Neuron (in vitro differentiated cells): Measurements from ENCODE around the gene CDKN2AIPNL.
"Not testable (repeated sequence)": the region's sequence is repeated elsewhere in the genome, so short reads cannot be mapped to it uniquely, and the experiment has no call there.

ENCODE experiments used
- H2AFZ ChIP-seq: one replicate; pipeline ENCODE4 v1.6.1; 2013; ENCODE audit warnings: low read depth, mild to moderate bottlenecking, inconsistent platforms, low read length, moderate library complexity
- H3K27me3 ChIP-seq: one replicate; pipeline ENCODE4 v1.6.1; 2013; ENCODE audit warnings: low read length; ENCODE audit not compliant: insufficient read depth
- H3K36me3 ChIP-seq: one replicate; pipeline ENCODE4 v1.6.1; 2013; ENCODE audit warnings: low read length; ENCODE audit not compliant: insufficient read depth
- H3K4me1 ChIP-seq: one replicate; pipeline ENCODE4 v1.6.1; 2013; ENCODE audit warnings: low read length; ENCODE audit not compliant: insufficient read depth
- H3K4me3 ChIP-seq: 2 replicates; pipeline ENCODE4 v1.5.1; 2013; ENCODE audit warnings: mild to moderate bottlenecking, low read length, moderate library complexity
- H3K9me3 ChIP-seq: one replicate; pipeline ENCODE4 v1.6.1; 2013; ENCODE audit warnings: low read length

CDKN2AIPNL gene

DNA sequence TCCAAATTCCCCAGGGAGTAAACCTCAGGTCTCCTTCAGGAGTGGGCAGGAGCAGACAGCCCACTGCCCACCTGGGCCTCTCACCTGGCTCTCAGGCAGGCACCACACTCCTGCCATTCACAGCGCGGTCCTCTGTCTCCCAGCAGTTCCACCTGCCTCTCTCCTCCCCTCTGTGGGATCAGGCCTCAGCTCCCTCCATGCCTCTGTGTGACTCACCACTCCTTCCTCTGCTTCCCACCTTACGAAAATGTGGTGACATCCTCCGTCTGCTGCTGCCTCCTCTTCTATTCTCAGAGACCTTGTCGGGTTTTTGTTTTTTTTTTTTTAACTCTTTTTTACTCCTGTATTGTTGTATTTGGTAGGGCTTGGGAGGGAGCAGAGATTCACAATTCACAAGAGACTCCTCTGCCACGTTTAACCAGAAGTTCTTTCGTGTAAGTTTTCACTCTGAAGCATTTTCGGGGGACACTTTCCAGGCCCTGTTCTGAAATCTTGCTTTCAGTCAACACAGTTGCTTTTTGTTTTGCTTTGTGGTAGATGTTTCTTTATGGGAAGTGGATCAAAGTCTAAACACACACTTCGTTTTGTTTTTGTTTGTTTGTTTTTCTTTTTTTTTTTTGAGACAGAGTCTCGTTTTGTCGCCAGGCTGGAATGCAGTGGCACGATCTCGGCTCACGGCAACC, 21.1 kb upstream of the CDKN2AIPNL start:
- Histone ChIP-seq H3K27me3 (peaks cover 23% of the 10 kb centered on the region), H3K4me1 (peaks cover 5% of the 10 kb centered on the region), H3K9me3 (no peaks in the 10 kb centered on the region), H2AFZ (no peak overlapping the region), H3K4me3 (no peak overlapping the region), H3K36me3 (no peaks in the 10 kb centered on the region)

DNA sequence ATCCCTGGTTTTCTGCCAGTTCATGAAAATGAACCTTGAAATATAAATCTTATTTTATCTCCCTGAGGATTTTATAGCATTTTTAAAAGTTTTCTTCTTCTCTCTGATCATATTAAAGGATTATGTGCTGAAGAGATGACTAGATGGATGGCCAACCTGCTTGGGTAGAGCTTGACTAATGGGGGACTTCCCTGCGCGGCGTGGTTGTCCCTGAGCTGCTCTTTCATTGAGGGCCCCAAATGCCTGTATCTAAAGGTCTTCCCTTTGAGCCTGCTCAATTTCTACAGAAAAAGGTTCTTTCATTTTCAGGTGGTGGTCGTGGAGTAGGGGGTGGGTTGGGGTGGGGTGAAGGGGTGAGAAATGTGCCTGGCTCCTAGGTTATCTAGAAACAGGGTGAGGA, 20.5 kb upstream of the CDKN2AIPNL start:
- Histone ChIP-seq H3K4me3 (no peak overlapping the region), H3K36me3 (no peaks in the 10 kb centered on the region), H3K27me3 (peaks cover 23% of the 10 kb centered on the region), H3K9me3 (no peaks in the 10 kb centered on the region), H2AFZ (no peak overlapping the region), H3K4me1 (peaks cover 5% of the 10 kb centered on the region)

DNA sequence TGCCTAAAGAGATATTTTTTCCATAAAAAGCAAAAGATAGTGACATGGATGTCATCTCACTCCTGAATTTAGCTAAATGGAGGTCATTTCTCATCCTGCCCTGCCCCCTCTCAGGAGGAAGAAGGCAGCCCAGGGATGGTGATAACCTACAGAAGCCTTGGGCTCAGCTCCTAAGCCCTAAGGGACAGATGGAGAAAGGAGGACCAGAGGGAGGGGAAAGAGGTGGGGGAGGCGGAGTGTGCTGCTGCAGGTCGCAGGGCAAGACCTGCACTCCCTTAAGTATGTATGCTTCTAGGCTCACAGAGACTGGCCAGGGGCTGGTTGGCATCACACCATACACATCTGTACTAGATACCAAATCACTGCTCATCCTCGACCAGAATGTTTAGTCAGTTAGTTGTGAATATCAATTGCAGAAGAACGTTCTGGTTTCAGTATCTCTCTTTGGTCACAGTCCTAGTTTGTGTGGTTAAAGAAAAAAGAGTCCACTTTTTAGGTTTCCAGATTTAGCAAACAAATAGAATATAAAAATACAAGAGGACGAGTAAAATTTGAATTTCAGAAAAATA, 18.4 kb upstream of the CDKN2AIPNL start:
- Histone ChIP-seq H2AFZ (no peak overlapping the region), H3K9me3 (no peaks in the 10 kb centered on the region)

DNA sequence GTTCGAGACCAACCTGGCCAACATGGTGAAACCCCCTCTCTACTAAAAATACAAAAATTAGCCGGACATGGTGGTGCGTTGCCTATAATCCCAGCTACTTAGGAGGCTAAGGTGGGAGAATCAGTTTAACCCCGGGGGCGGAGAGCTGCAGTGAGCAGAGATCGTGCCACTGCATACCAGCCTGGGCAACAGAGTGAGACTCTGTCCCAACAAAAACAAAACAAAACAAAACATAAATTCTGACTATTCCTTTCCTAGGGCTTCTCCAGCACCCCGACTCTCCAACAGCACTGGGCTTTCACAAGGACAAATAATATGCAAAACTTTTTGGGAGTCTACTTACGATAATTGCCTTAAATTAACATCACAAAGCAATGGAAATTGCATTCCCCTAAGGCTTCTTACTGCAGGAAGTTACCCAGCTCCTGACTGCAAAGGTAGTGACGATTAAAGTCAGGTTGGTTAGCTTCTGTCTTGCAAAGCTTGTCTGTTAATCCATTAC, 15.9 kb upstream of the CDKN2AIPNL start:
- H3K9me3 ChIP-seq: no peaks in the 10 kb centered on the region
- H3K36me3 ChIP-seq: no peaks in the 10 kb centered on the region
- H3K27me3 ChIP-seq: peaks cover 19% of the 10 kb centered on the region
- H3K4me3 ChIP-seq: no peak overlapping the region
- H3K4me1 ChIP-seq: no peaks in the 10 kb centered on the region
- no peak overlapping the region for H2AFZ ChIP-seq

More for the DNA sequence above, 18.4 kb upstream of the CDKN2AIPNL start:
- no peaks in the 10 kb centered on the region for H3K4me1 ChIP-seq
- H3K4me3 ChIP-seq: no peak overlapping the region
- H3K36me3 ChIP-seq: no peaks in the 10 kb centered on the region
- peaks cover 20% of the 10 kb centered on the region for H3K27me3 ChIP-seq

DNA sequence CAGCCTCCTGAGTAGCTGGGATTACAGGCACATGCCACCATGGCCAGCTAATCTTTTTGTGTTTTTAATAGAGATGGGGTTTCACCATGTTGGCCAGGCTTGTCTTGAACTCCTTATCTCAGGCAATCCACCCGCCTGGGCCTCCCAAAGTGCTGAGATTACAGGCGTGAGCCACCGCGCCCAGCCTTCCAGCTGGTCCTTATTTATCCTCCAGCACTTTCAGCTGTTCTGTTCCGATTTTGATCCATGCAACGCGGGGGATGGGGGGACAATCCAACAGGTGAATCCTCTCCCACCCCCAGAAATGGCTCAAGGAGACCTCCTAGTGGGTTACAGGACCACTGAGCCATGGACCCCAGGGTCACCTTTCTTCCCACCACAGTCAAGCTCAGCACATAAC, 14.7 kb upstream of the CDKN2AIPNL start:
- Histone ChIP-seq H3K27me3 (peaks cover 19% of the 10 kb centered on the region), H3K36me3 (no peaks in the 10 kb centered on the region), H3K4me3 (no peak overlapping the region), H3K4me1 (no peaks in the 10 kb centered on the region), H3K9me3 (no peaks in the 10 kb centered on the region), H2AFZ (no peak overlapping the region)

DNA sequence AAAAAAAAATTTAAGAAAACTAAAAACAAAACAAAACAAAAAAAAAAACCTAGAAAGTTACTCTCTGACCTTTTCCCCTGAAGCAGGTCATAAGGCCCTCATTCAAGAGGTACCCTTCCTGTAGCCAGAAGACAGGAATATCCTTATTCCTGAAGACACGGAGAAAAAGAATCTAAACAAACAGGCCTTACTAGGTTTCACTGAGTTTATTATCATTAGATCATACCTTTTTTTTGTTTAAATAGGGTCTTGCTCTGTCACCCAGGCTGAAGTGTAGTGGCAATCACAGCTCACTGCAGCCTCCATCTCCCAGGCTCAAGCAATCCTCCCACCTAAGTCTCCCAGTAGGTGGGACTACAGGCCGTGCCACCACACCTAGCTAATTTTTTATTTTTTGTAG, 11.7 kb upstream of the CDKN2AIPNL start:
- H3K36me3 ChIP-seq: no peaks in the 10 kb centered on the region
- H3K27me3 ChIP-seq: peaks cover 5% of the 10 kb centered on the region
- no peak overlapping the region for H3K4me3 ChIP-seq
- no peaks in the 10 kb centered on the region for H3K9me3 ChIP-seq
- H2AFZ ChIP-seq: no peak overlapping the region
- no peaks in the 10 kb centered on the region for H3K4me1 ChIP-seq

DNA sequence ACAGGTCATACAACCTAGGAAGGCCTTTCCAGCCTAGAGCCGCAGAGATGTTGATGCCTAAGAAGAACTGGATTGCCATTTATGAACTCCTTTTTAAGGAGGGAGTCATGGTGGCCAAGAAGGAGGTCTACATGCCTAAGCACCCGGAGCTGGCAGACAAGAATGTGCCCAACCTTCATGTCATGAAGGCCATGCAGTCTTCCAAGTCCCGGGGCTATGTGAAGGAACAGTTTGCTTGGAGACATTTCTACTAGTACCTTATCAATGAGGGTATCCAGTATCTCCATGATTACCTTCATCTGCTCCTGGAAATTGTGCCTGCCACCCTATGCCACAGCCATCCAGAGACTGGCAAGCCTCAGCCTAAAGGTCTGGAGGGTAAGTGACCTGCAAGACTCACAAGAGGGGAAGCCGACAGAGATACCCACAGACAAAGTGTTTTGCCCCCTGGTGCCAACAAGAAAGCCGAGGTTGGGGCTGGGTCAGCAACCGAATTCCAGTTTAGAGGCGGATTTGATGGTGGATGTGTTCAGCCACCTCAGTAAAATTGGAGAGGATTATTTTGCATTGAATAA, 11.2 kb upstream of the CDKN2AIPNL start:
- no peak overlapping the region for H3K4me3 ChIP-seq
- no peaks in the 10 kb centered on the region for H3K9me3 ChIP-seq
- H3K27me3 ChIP-seq: no peaks in the 10 kb centered on the region
- no peaks in the 10 kb centered on the region for H3K36me3 ChIP-seq
- no peak overlapping the region for H2AFZ ChIP-seq
- H3K4me1 ChIP-seq: no peaks in the 10 kb centered on the region

DNA sequence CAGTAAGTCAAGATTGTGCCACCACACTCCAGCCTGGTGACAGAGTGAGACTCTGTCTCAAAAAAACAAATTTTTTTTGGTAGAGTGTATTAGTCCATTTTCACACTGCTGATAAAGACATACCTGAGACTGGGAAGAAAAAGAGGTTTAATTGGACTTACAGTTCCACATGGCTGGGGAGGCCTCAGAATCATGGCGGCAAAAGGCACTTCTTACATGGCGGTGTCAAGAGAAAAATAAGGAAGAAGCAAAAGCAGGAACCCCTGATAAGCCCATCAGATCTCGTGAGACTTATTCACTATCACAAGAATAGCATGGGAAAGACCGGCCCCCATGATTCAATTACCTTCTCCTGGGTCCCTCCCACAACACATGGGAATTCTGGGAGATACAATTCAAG, 9.4 kb upstream of the CDKN2AIPNL start:
- H3K9me3 ChIP-seq, H3K36me3 ChIP-seq, H3K4me3 ChIP-seq, H3K27me3 ChIP-seq, H2AFZ ChIP-seq, H3K4me1 ChIP-seq: not testable (repeated sequence)

DNA sequence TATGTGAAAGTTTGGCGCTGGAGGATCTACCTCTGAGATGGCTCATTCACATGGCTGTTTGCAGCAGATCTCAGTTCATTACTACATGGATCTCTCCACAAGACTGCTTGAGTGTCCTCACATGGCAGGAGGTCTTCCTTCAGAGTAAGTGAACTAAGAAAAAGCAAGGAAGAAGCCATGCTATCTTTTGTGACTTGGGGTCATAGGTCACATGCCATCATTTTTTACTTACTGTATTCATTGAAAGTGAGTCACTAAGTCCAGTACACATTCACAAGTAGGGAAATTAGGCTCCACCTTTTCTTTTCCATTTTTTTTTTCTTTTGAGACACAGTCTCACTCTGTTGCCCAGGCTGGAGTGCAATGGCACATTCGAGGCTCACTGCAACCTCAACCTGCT, 8.7 kb upstream of the CDKN2AIPNL start:
- Histone ChIP-seq H3K4me3 (no peak overlapping the region), H2AFZ (no peak overlapping the region), H3K9me3 (no peaks in the 10 kb centered on the region), H3K36me3 (no peaks in the 10 kb centered on the region), H3K27me3 (no peaks in the 10 kb centered on the region), H3K4me1 (no peaks in the 10 kb centered on the region)

DNA sequence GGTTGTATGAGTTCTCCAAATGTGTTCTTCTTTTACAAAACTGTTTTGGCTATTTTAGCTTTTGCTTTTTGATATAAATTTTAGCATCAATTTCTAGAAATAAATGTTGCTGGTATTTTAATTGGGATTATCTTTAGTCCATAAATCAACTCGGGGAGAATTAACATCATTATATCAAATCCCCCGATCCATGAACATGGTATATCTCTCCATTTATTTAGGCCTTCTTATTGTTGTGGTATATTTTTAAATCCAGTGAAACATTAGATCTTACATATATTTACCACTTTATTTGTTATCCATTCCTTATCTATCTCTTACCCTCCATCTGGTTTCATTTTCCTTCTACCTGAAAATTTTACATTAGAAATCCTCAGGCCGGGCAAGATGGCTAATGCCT, 7.3 kb upstream of the CDKN2AIPNL start:
- H3K4me1 ChIP-seq: no peaks in the 10 kb centered on the region
- H3K4me3 ChIP-seq: no peak overlapping the region
- H3K9me3 ChIP-seq: no peaks in the 10 kb centered on the region
- H2AFZ ChIP-seq: no peak overlapping the region
- H3K27me3 ChIP-seq: no peaks in the 10 kb centered on the region
- H3K36me3 ChIP-seq: no peaks in the 10 kb centered on the region

DNA sequence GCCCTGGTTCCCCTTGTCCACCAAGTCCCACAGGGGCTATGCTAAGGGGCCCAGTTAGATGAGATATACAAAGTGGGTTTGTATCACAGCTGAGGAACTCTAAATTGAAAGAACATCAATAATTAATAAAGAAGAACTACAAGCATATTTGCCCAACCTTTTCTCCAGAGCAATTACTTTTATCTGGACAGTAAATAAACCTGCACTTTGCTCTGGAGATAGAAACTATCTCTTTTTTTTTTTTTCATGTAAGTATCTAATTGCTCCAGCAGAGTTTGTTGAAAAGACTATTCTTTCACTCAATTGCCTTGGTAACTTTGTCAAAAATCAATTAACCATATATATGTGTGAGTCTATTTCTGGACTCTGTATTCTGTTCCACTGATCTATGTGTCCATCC, 6.0 kb upstream of the CDKN2AIPNL start:
- no peak overlapping the region for H3K4me3 ChIP-seq
- no peaks in the 10 kb centered on the region for H3K4me1 ChIP-seq
- no peak overlapping the region for H2AFZ ChIP-seq
- H3K9me3 ChIP-seq: no peaks in the 10 kb centered on the region
- H3K27me3 ChIP-seq: no peaks in the 10 kb centered on the region
- H3K36me3 ChIP-seq: no peaks in the 10 kb centered on the region

DNA sequence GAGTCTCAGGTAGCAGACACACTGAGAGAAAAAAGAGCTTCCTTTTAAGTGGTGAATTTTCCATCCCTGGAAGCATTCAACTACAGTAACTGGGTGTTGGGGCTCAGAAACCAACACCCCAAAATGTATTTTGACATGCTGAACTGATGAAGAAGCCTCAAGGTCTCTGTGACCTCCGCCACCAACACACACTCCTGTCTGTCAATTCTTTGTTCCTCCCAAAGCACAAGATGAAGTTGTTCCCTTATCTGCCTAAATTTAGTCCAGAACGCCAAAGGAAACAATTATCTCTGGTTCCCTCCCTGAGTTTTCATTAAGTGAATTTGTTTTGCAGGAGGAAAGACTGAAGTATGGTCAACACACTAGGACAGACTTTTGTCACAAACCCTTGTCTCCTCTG, 1.4 kb upstream of the CDKN2AIPNL start:
- Histone ChIP-seq H3K4me3 (no peak overlapping the region), H3K9me3 (no peaks in the 10 kb centered on the region), H3K4me1 (peaks cover 12% of the 10 kb centered on the region), H3K36me3 (peaks cover 7% of the 10 kb centered on the region), H2AFZ (no peak overlapping the region), H3K27me3 (no peaks in the 10 kb centered on the region)

DNA sequence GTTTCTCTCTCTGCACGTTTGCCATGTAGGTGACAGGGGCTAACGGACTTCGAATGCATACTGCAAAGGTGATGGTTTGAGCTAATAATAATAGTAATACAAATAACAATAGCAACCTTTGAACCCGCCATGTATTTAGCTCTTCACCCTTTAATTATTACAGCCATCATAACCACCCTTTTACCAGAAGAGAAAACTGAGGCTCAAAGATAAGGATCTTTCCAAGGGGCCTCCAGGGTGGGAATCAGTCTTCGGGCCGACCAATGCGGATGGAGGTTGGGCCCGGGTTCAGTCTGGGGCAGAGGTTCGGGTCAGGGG, 494 bp downstream of the CDKN2AIPNL start:
- Histone ChIP-seq H2AFZ (peak overlapping the region; percentile 94), H3K36me3 (peaks cover 13% of the 10 kb centered on the region), H3K4me3 (peak overlapping the region; percentile 71), H3K9me3 (no peaks in the 10 kb centered on the region), H3K27me3 (no peaks in the 10 kb centered on the region), H3K4me1 (peaks cover 12% of the 10 kb centered on the region)
